ENCODE data around the gene CCDC194. TPM values are rescaled to one million over a fixed set of nuclear protein-coding genes. Genes with fewer than 3 reads are reported as not detected.

Gene CCDC194
- total and polyA plus RNA-seq, 2 of the 13 experiments (the other 11 are each of a cell fraction or from before 2014, with no cell fraction given) = 0.13 to 0.21 TPM

GRCh38 chr19:17340871-17341357, 53.1 kb downstream of the CCDC194 start (continued):
- TF ChIP-seq ZNF318 (CRISPR knock-in tag; IDR thresholded peaks at IDR 0.05) (no peak), PHF20 (CRISPR knock-in tag; IDR thresholded peaks at IDR 0.05) (0 out of 2 replicates have a peak, but pooled peaks have one; percentile 16), JUNB (CRISPR knock-in tag; IDR thresholded peaks at IDR 0.05; ENCODE audit: borderline replicate concordance) (peak; percentile 59; the same call in 1 of the 2 replicates), ZNF331 (CRISPR knock-in tag; IDR thresholded peaks at IDR 0.05) (peak; percentile 18; the same call in 1 of the 2 replicates), ZNF644 (CRISPR knock-in tag; IDR thresholded peaks at IDR 0.05; ENCODE audit: low read depth) (peak; percentile 74), MEIS2 (CRISPR knock-in tag; IDR thresholded peaks at IDR 0.05) (peak; percentile 71; the same call in 1 of the 2 replicates), FOSL2 (CRISPR knock-in tag; IDR thresholded peaks at IDR 0.05) (peak; percentile 27; the same call in 1 of the 2 replicates), SMYD3 (CRISPR knock-in tag; IDR thresholded peaks at IDR 0.05) (no peak), HHEX (CRISPR knock-in tag; IDR thresholded peaks at IDR 0.05) (no peak), ZNF770 (CRISPR knock-in tag; IDR thresholded peaks at IDR 0.05) (peak; percentile 59), RXRB (CRISPR knock-in tag; IDR thresholded peaks at IDR 0.05; ENCODE audit: borderline replicate concordance) (peak; percentile 74)
- TF ChIP-seq, protein P1, sequence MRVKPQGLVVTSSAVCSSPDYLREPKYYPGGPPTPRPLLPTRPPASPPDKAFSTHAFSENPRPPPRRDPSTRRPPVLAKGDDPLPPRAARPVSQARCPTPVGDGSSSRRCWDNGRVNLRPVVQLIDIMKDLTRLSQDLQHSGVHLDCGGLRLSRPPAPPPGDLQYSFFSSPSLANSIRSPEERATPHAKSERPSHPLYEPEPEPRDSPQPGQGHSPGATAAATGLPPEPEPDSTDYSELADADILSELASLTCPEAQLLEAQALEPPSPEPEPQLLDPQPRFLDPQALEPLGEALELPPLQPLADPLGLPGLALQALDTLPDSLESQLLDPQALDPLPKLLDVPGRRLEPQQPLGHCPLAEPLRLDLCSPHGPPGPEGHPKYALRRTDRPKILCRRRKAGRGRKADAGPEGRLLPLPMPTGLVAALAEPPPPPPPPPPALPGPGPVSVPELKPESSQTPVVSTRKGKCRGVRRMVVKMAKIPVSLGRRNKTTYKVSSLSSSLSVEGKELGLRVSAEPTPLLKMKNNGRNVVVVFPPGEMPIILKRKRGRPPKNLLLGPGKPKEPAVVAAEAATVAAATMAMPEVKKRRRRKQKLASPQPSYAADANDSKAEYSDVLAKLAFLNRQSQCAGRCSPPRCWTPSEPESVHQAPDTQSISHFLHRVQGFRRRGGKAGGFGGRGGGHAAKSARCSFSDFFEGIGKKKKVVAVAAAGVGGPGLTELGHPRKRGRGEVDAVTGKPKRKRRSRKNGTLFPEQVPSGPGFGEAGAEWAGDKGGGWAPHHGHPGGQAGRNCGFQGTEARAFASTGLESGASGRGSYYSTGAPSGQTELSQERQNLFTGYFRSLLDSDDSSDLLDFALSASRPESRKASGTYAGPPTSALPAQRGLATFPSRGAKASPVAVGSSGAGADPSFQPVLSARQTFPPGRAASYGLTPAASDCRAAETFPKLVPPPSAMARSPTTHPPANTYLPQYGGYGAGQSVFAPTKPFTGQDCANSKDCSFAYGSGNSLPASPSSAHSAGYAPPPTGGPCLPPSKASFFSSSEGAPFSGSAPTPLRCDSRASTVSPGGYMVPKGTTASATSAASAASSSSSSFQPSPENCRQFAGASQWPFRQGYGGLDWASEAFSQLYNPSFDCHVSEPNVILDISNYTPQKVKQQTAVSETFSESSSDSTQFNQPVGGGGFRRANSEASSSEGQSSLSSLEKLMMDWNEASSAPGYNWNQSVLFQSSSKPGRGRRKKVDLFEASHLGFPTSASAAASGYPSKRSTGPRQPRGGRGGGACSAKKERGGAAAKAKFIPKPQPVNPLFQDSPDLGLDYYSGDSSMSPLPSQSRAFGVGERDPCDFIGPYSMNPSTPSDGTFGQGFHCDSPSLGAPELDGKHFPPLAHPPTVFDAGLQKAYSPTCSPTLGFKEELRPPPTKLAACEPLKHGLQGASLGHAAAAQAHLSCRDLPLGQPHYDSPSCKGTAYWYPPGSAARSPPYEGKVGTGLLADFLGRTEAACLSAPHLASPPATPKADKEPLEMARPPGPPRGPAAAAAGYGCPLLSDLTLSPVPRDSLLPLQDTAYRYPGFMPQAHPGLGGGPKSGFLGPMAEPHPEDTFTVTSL (CRISPR knock-in tag; IDR thresholded peaks at IDR 0.05; ENCODE audit: borderline replicate concordance) = no peak
- TF ChIP-seq, protein P2, sequence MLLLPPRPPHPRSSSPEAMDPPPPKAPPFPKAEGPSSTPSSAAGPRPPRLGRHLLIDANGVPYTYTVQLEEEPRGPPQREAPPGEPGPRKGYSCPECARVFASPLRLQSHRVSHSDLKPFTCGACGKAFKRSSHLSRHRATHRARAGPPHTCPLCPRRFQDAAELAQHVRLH (CRISPR knock-in tag; IDR thresholded peaks at IDR 0.05; ENCODE audit: borderline replicate concordance, low read depth) = peak; percentile 64; the same call in 1 of the 2 replicates
